GM21526 (cell line): ENCODE measurements around the gene ADGRG1.

Source experiments
- ATAC-seq: cut with Tn5 transposase; IDR thresholded peaks from one replicate; pipeline ENCODE4 v1.9.1; 2021; ENCODE audit warnings: moderate library complexity; ENCODE audit not compliant: unreplicated experiment, low FRiP score

The ADGRG1 gene

DNA sequence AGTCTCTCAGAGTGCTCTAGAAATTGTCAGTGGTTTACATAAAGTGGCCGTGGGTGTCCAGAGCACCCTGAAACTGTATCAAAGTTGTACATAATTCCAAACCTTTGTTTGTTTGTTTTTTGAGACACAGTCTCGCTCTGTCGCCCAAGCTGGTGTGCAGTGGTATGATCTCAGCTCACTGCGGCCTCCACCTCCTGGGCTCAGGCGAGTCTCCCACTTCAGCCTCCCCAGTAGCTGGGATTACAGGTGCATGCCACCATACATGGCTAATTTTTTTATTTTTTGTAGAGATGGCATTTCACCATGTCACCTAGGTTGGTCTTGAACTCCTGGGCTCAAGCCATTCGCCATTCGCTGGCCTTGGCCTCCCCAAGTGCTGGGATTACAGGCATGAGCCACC is 24.3 kb upstream of the ADGRG1 start:
- ATAC-seq: no peak

DNA sequence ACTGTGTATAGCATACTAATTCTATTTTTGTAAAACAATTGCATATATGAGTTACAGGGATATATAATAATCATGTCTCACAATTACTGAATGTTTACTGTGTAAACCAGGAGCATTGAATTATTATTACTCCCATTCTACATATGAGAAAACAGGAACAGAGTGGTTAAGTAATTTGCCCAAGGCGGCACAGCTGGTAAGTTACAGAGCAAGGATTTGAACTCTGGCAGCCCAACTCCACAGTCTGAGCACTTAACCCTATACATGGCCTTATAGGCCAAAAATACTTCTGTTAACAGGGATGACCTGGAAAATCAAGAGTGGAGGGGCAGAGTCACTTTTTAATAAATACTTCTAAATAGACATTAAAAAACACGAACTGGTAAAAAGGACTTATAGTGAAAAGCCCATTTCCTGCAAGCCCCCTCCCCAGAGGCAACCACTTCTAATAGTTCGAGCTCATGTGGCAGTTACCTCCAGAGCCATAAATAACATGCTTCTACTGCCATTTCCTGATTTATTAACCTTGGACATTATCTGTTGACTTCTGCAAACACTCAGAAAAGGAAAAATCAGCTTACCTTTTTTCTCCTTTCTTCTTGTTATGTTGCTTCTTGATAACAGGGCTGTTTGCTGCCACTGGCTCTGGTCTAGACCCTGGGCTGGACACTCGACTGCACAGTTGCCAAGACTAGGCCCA is 22.1 kb upstream of the ADGRG1 start:
- ATAC-seq: no peak

DNA sequence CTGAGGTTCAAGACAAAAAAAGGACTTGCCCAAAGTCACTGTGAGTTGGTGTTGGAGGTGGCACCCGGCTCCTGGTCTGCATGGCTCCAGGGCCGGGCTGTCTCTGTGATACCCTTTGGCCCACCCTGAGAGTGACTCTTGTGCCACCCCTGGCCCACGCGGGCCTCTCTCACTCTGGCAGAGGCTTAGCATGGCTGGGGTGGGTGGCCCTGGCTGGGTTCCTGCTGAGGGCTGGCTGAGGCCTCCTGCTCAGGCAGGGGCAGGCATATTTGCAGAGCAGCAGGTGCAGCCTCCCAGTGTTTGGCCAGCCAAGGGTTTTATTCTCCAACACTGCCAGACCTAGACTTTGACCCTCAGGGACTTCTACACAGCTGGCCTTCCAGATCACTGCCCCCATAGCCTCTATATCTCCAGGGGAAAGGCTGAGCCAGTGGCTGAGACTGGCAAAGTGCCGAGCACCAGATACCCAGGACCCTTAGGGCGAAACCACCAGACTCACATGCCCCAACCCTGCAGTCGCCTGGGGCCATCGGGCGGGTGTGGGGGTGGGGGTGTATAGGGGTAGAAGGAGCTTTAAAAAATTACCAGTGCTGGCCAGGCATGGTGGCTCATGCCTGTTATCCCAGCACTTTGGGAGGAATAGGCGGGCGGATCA is 21.5 kb upstream of the ADGRG1 start:
- ATAC-seq: no peak

DNA sequence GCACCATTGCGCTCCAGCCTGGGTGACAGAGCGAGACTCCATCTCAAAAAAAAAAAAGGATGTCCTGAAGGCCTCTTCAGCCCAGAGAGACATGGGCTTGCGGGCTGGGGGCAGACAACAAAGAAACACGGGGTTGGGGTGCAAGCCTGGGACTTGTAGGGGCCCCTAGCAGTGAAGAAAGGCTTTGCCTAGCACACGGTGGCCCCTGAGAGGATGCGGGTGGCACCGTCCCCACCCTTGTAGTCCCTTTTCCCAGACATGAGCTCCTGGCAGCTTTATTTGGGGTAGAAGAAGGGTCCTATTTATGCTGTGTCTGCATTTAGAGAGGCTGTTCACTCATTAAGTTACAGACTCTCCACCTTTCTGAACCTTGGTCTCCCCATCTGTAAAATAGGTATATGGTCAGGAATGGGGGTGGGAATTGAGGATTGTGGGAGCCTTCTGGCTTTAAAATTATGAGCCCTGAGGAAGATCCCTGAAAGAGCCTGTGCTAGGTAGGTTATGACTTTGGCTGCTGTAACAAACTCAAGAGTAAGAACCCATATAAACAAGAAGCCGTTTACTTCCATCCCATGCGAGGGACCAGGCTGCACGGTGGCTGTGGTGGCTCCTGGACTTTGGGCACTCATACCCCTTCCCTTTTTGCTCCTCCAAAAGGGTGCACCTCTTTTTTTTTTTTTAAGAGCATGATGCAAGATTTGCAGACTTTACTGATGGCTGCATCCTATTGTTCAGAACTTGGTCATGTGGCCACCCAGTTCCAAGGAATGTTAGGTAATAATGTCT is 20.6 kb upstream of the ADGRG1 start:
- ATAC-seq: no peak

DNA sequence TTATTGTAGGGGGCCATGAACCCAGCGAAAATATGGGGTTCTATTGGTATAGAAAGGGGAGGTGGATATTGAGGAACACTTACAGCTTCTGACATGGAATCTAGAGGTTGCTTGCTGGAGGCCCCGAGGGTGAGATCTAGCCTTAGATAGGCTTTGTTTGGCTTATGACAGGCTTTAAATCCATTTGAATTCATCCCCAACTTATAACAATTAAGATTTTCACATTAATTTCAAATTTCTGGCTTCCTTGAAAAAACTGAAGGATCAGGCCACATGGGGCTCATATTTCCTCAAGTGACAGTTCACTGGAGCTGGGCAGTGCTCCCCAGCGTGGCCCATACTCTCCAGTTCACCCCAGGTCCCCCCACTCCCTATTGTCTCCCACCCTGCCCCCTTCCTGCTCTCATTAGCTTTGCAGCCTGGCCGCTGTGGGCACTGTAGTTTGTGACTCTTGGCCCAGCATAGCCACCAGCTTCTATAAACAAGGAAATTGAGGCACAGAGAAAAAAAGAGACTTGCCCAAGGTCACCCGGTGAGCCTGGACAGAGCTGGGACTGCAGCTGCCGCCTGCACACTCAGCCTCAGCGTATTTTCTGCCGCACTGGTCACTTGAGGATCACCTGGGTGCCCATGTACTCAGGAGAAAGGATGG is 19.8 kb upstream of the ADGRG1 start:
- ATAC-seq: no peak

DNA sequence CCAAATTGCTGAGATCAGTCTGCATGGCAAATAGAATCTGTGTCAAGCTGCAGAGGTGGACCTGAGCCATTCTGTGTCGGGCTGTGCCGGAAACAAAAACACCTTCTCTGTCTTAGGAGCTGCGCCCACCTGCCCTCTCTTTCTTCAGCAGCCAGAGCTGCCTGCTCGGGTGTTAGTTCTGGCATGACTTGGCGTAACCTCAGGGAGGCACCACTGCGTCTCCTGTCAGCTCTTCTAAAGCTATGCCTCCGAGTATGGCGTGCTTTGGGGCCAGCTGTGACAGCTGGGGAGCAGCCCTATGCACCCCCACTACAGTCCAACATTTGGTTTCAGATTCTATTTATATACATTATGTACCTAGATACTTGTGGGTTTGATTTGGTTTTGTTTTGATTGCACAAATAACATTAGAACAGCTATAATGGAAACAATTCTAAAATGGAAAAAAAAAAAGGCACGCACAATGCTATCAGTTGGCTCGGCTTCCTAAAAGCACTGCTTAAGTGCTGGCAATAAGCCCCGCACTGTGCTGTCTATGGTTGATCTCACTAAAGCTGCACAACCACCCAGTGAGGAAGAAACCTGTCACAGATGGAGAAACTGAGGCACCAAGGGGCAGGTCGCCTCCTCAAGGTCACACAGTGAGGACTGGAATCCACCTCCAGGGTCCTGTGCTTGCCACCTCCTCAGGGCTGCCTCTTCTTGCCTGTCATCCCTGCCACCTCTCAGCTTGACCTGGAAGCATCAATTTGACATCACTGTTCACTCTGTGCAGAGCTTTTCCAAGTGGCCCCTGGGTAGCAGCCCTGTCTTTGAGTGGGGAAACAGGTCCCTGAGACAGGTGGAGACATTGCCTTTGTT is 18.7 kb upstream of the ADGRG1 start:
- peak; percentile 91 for ATAC-seq

DNA sequence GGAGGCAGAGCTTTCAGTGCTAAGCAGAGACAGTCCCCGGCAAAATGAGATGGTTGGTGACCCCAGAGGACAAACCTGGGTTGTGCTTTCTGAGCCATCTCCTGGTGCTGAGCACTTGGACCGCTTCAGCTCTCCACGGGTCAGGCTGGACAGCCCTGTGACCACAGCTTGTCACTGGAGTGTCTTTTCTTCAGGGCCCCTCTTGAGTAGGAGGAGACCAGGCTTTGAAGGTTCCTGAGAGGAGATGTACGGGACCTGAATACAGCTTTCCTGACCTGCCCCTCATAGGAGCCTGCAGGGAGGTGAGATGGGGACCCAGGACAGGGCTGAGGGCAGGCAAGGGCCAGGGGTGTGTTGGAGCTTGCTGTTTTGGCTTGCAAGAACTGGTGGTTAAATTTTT is 17.8 kb upstream of the ADGRG1 start:
- ATAC-seq: no peak

DNA sequence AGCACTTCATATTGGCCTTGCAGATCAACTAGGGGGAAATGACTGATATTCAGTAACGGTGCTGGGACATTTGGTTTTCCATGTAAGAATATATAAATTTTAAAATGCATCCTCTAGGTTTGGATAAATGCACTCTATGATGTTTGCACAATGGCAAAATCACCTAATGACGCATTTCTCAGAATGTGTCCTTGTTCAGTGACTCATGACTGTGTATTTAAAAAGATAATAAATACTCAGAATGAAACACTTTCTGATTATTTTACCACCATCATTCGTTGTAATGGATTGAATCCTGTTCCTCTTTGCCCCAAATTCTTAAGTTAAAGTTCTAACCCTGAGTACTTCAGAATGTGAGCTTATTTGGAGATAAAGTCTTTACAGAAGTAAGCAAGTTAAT is 17.2 kb upstream of the ADGRG1 start:
- no peak for ATAC-seq

DNA sequence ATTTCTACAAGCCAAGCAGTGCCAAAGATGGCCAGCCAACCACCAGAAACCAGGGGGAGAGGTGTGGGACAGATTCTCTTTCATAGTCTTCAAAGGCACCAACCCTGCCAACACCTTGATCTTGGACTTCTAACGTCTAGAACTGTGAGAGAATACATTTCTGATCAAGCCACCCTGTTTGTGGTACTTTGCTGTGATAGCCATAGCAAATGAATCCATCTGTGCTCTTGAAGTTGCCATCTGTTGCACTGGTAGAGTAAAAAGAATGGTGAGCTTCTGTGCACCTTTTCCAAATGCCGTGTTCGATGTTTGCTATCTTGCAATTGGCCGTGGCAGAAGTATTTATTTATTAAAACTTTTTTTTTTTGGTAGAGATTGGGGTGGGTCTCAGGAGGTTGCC is 16.7 kb upstream of the ADGRG1 start:
- no peak for ATAC-seq

DNA sequence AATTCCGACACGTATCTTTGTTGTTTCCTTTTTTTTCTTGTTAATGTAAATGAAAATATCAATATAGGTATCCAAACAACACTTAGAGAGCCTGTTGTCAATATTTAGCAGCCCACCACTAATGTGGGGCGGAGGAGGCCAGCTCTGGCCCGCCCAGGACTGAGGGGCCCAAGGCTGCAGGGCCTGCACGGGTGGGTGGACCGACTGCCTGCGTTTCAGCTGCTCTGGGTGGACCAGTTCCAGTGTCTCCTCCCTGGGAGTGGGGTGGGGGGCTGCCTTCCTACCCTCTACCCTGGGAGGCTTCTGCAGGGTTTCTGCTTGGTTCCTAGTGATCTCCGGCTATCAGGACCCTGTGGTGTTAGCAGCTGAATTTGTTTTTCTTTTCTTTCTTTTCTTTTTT is 15.9 kb upstream of the ADGRG1 start:
- no peak for ATAC-seq

DNA sequence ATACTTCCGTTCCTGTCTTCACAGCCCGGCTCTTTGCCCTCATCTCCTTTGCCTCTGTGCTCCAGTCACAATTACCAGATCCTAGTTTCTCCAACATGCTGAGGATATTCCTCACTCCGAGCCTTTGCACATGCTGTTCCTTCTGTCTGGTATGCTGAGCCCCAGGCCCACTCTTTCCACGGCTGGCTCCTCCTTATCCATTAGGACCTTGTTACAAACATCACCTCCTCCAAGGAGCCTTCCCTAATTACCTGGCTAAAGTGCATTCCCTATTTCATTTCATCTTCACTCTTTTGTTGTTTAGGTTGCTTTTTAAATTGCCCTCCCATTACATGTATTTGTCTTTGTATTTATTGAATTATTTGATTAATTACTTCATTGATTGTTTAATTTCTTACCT is 14.9 kb upstream of the ADGRG1 start:
- no peak for ATAC-seq

DNA sequence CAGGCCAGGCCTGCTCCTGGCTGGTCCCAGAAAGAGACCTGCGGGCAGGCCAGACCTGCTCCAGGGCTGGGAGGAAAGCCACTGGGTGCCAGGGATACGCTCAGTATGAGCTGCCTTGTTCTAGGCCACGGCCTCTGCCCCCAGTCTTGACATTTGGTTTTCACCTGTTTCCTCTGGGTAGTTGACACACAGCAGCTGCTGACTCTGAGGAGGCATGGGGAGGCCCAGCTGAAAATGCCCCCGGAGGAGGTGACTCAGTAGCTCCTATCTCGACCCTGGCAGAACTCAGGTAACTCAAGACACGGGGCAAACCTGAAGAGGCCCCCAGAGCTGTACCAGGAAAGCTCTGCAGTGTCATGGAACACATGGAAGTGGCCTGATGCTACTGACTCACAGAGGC is 13.9 kb upstream of the ADGRG1 start:
- no peak for ATAC-seq

DNA sequence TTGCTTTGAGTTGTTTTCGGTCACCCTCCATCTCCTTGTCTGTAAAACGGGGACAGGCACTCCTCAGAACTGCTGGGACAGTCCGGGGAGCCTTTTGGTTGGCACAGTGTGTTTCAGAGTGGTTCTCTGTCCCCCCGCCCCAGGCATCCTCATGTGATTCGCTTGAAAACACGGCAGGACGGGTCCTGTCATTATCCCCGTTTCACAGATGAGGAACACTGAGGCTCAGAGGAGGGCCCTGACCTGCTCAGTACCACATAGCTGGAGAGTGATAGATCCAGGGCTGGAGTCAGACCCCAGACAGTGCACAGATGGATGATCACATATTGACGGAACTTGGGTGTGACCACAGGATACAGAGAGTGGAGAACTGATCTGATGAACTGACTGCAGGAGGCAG is 13.5 kb upstream of the ADGRG1 start:
- ATAC-seq: no peak

DNA sequence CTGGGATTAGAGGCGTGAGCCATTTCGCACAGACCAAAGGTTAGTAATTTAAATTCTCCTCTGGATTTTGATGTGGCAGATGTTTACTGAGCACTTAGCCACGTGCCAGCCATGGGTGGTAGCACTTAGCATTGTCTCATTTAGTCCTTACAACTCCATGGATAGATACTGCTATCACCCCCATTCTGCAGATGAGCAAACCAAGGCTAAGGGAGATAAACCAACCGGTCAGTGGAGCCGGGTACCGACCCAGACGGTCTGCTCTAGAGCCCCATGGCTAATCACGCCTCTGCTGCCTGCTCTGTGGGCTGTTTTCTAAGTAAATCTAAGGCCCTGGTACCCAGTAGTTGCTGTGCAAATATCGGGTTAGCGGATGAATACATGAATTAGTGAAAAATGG is 12.6 kb upstream of the ADGRG1 start:
- ATAC-seq: no peak

DNA sequence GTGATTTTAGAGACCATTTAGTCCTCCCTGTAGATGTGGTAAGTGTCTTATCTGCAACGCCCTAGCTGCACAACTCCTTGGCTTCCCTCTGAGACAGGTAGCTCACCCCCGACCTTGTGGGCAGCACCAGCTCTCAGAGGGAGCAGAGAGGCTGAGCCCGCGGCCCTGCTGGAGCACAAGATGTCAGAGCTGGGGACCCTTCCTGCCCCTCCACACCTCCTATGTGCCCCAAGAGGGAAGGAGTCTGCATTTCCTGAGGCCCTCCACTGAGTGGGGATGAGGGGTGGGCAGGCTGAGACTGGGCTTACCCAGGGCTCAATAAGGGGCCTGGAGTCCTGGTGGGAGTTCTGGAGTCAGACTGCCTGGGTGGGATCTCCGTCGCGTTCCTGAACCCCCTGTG is 12.2 kb upstream of the ADGRG1 start:
- ATAC-seq: no peak

DNA sequence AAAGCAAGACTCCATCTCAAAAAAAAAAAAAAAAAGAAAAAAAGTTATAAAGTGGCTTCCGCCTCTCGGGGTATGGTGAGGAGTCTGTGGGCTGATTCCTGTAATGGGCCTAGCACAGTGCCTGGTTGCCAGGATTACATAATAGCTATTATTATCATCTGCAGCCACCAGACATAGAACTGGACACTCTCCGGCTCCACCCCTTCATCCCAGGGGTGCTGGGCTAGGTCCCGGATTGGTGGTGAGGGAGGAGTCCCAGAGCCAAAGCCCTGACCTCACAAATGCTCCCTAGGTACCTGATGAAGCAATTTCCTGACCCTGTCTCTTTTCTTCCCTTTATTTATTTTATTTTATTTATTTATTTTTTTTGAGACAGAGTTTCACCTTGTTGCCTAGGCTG is 11.6 kb upstream of the ADGRG1 start:
- ATAC-seq: no peak

DNA sequence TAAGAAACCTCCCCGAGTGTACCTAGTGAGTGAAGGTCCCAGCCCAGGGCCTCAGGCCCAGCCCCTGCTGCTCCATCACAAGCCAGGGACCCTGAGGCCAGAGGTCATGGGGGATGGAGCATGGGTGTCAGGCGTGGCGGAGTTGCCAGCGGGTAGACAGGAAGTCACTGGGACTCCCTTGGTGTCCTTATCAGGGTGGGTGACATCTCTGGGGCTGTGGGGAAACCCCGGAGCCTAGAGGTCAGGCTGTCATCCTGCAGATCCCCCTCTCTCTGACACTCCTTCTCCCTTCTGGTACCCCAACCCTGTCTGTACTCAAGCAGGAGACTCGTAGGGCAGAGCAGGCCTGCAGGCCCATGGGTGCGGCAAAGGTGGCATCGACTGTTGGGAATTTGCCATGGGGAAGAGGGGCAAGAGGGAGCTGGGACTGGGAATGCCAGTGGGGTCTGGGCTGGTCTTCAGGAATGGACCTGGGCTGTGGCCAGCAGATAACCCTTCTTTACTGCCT is 10.8 kb upstream of the ADGRG1 start:
- no peak for ATAC-seq

DNA sequence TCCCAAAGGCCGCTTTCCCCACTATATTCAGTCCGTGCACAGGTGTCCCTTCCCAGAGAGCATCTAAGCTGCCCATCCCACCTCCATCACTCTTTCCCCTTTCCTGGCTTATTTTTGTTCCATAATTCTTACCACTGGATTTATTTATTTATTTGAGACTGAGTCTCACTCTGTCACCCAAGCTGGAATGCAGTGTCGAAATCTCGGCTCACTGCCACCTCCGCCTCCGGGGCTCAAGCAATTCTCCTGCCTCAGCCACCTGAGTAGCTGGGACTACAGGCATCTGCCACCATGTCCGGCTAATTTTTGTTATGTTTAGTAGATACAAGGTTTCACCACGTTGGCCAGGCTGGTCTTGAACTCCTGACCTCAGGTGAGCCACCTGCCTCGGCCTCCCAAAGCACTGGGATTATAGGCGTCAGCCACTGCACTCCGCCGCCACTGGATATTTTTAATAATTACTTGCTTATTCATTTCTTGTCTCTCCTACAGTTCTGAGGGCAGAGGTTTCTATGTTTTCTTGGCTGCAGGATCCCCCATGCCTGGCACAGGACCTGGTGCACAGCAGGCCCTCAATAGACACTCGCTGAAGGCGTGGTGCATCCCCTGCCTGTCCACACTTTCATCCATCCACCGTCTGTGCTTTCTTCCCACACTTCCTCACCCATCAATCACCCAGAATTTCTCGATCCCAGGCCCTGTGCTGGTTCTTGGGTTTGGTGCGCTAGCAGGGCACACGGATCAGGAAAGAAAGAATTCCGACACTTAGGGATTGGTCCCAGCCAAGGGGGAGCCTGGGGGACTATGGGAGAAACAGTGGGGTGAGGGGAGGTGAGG is 9.9 kb upstream of the ADGRG1 start:
- no peak for ATAC-seq

DNA sequence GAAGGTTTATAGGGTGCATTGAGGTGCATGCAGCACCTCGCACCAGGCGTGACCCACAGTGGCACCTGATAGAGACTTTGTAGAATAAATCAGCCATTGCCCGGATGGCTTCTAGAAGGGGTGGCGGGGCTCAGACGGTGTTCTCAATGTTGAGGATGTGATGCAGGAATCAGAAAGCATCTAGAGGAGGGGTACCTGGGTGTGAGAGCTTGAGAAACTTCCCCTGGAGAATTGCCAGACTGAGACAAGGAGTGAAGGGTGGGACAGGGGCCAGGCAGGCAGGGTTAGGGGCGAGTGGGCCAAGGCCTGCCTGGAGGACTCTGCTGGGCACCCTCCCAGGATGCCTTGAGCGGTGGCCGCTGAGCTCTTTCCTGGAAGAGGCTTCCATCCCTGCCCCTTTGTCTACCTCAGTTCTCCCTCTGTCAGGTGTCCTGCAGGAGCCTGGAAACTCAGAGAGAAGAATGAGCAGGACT is 9.3 kb upstream of the ADGRG1 start:
- ATAC-seq: no peak
